Measurements from ENCODE around the gene FRMD1. TPM values are rescaled to one million over a fixed set of nuclear protein-coding genes. Genes with fewer than 3 reads are reported as not detected.

The FRMD1 gene
- total RNA-seq, 1 experiment from 2014 or later = not detected

DNA sequence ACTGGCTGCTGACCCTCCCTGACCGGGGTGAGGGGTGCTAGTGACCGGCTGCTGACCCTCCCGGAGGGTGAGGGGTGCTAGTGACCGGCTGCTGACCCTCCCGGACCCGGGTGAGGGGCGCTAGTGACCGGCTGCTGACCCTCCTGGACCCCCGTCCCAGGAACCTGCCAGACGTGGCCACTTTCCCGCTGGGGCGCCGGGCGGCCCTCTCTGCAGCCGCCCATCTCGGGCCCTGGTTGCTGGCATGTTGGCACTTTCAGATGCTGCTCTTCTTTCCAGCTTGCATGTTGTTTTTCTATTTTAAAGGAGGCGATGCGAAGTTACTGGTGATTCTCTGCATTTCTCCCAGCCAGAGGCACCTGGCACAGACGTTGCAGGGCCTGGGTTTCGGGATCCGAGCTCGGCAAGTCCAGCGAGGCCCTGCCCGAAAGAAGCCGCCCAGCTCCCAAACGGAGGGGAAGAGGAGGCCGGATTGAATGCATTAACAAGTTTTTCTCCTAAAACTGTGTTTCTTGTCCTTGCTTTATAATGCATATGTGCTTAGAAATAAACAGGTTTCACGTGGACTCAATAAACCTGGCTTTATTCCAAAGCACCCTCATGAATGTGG is 34.4 kb downstream of the FRMD1 start:
- no peaks in the 10 kb centered on the region for H3K36me3 ChIP-seq (ENCODE audit: insufficient read depth, low read length)
- H3K27ac ChIP-seq (ENCODE audit: low read length) = no peak overlapping the region
- H3K4me2 ChIP-seq (ENCODE audit: low read depth, low read length, poor library complexity, severe bottlenecking) = no peak overlapping the region
- H3K9me2 ChIP-seq (replicated peaks; ENCODE audit: insufficient read depth, low read length) = no peaks in the 10 kb centered on the region
- no peaks in the 10 kb centered on the region for H3K27me3 ChIP-seq (ENCODE audit: low read length)
- no peak overlapping the region for H2AFZ ChIP-seq (ENCODE audit: low read length)
- no peaks in the 10 kb centered on the region for H3K79me2 ChIP-seq (ENCODE audit: low read length)
- H3K9ac ChIP-seq (ENCODE audit: low read length) = no peak overlapping the region
- no peak for DNase-seq
- H3K4me1 ChIP-seq (ENCODE audit: low read length) = no peaks in the 10 kb centered on the region
- no peaks in the 10 kb centered on the region for H3K9me3 ChIP-seq (ENCODE audit: low read length)
- no peaks in the 10 kb centered on the region for H4K20me1 ChIP-seq (ENCODE audit: insufficient read depth, low read depth, low read length)
- no peak overlapping the region for H3K4me3 ChIP-seq (ENCODE audit: low read length)

DNA sequence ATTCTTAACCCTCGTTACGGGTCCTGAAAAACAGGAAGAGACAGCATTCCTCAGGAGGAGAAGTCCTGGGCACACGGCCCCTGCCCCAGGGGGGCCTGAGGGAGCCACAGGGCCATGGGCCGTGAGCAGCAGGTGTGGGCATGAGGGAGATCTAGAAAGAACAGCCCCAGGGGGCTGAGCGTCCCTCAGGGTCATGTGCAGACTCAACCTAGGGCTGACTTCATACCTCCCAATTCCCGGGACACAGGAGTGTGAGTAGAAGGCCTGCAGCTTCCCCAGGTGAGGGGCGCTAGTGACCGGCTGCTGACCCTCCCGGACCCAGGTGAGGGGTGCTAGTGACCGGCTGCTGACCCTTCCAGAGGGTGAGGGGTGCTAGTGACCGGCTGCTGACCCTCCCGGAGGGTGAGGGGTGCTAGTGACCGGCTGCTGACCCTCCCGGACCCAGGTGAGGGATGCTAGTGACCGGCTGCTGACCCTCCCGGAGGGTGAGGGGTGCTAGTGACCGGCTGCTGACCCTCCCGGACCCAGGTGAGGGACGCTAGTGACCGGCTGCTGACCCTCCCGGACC is 35.1 kb downstream of the FRMD1 start:
- no peaks in the 10 kb centered on the region for H3K4me1 ChIP-seq (ENCODE audit: low read length)
- no peak overlapping the region for H2AFZ ChIP-seq (ENCODE audit: low read length)
- no peaks in the 10 kb centered on the region for H3K36me3 ChIP-seq (ENCODE audit: insufficient read depth, low read length)
- 0 out of 2 replicates have a peak, but pooled peaks cover 3% of the 10 kb centered on the region for H3K9me3 ChIP-seq (ENCODE audit: low read length)
- 0 out of 2 replicates have a peak, but pooled peaks cover 3% of the 10 kb centered on the region for H3K27me3 ChIP-seq (ENCODE audit: low read length)
- H3K9ac ChIP-seq (ENCODE audit: low read length) = no peak overlapping the region
- no peak overlapping the region for H3K4me3 ChIP-seq (ENCODE audit: low read length)
- no peaks in the 10 kb centered on the region for H3K9me2 ChIP-seq (replicated peaks; ENCODE audit: insufficient read depth, low read length)
- no peak overlapping the region for H3K4me2 ChIP-seq (ENCODE audit: low read depth, low read length, poor library complexity, severe bottlenecking)
- H3K79me2 ChIP-seq (ENCODE audit: low read length) = no peaks in the 10 kb centered on the region
- no peaks in the 10 kb centered on the region for H4K20me1 ChIP-seq (ENCODE audit: insufficient read depth, low read depth, low read length)
- DNase-seq = no peak
- no peak overlapping the region for H3K27ac ChIP-seq (ENCODE audit: low read length)

DNA sequence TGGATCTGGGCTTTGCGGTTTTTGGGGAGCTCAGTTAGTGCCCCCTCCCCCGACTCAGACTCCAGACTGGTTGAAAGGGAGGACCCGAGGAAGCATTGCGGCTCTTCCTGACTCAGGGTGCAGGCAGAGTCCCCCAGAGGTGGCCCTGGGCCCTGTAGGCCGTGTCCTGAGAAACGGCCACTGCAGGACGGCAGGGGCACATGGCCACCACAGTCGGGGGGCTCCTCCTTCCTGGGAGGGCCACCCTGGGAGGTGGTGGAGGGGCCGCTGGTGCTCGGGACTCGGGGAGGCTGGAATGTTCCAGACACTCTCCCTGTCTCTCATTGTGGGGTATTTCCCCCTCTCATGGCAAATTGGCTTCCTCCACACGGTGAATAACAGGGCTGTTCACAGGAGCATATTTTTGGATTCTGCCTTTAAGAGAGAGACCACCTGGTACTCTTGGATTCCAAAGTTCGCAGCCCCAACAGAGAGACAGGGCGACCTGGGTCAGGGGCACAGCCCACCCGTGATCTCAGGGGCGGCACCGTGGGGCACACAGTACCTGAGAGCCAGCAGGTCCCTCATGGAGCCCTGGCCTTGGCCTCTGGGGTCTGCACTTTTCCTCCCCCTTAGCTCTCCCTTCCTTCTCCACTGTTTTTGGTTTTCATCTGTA is 35.7 kb downstream of the FRMD1 start:
- no peak overlapping the region for H3K4me2 ChIP-seq (ENCODE audit: low read depth, low read length, poor library complexity, severe bottlenecking)
- DNase-seq = no peak
- no peaks in the 10 kb centered on the region for H3K9me2 ChIP-seq (replicated peaks; ENCODE audit: insufficient read depth, low read length)
- H3K36me3 ChIP-seq (ENCODE audit: insufficient read depth, low read length) = no peaks in the 10 kb centered on the region
- H3K27me3 ChIP-seq (ENCODE audit: low read length) = 0 out of 2 replicates have a peak, but pooled peaks cover 3% of the 10 kb centered on the region
- no peak overlapping the region for H3K9ac ChIP-seq (ENCODE audit: low read length)
- H3K9me3 ChIP-seq (ENCODE audit: low read length) = 0 out of 2 replicates have a peak, but pooled peaks cover 3% of the 10 kb centered on the region
- H2AFZ ChIP-seq (ENCODE audit: low read length) = no peak overlapping the region
- no peaks in the 10 kb centered on the region for H3K79me2 ChIP-seq (ENCODE audit: low read length)
- H4K20me1 ChIP-seq (ENCODE audit: insufficient read depth, low read depth, low read length) = no peaks in the 10 kb centered on the region
- no peaks in the 10 kb centered on the region for H3K4me1 ChIP-seq (ENCODE audit: low read length)
- no peak overlapping the region for H3K27ac ChIP-seq (ENCODE audit: low read length)
- no peak overlapping the region for H3K4me3 ChIP-seq (ENCODE audit: low read length)

DNA sequence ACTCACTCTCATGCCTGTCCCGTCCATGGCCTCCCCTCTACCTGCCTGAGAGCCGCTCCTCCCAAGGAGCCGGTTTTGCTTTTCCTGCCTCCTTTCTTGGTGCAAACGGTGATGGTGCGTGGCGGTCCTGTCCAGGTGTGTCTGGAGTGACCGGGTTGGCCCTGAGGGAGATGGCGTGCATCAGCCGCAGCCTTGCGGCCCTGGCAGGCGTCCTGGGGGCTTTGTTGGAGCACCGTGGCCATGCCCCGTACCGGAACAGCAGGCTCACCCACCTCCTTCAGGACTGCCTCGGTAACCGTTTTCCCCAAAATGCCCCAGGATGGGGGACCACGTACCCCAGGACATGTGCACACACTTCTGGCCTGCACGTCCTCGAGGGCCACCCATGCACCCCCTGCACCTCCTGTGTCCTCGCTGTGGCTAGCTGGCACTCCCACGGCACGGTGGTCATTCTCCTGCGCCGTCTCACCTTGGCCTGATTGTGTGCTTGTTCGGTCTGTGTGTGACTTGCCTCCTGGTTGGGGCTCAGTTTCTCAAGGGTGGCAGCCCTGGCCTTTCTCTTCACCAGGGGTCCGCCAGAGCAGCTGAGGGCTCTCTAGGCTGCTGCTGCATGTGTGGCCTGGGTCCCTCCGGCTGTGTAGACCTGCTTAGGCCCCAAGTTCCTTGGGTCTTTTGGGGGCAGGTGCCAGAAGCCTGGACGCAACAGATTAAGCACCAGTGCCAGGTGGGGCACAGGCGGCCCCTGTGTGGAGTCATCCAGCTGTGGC is 36.4 kb downstream of the FRMD1 start:
- 0 out of 2 replicates have a peak, but pooled peaks cover 3% of the 10 kb centered on the region for H3K9me3 ChIP-seq (ENCODE audit: low read length)
- no peak overlapping the region for H3K27ac ChIP-seq (ENCODE audit: low read length)
- no peaks in the 10 kb centered on the region for H3K4me1 ChIP-seq (ENCODE audit: low read length)
- H3K9me2 ChIP-seq (replicated peaks; ENCODE audit: insufficient read depth, low read length) = no peaks in the 10 kb centered on the region
- DNase-seq = no peak
- H3K9ac ChIP-seq (ENCODE audit: low read length) = no peak overlapping the region
- H3K36me3 ChIP-seq (ENCODE audit: insufficient read depth, low read length) = no peaks in the 10 kb centered on the region
- H3K79me2 ChIP-seq (ENCODE audit: low read length) = no peaks in the 10 kb centered on the region
- H4K20me1 ChIP-seq (ENCODE audit: insufficient read depth, low read depth, low read length) = no peaks in the 10 kb centered on the region
- H2AFZ ChIP-seq (ENCODE audit: low read length) = no peak overlapping the region
- 0 out of 2 replicates have a peak, but pooled peaks cover 3% of the 10 kb centered on the region for H3K27me3 ChIP-seq (ENCODE audit: low read length)
- H3K4me3 ChIP-seq (ENCODE audit: low read length) = no peak overlapping the region
- H3K4me2 ChIP-seq (ENCODE audit: low read depth, low read length, poor library complexity, severe bottlenecking) = no peak overlapping the region

DNA sequence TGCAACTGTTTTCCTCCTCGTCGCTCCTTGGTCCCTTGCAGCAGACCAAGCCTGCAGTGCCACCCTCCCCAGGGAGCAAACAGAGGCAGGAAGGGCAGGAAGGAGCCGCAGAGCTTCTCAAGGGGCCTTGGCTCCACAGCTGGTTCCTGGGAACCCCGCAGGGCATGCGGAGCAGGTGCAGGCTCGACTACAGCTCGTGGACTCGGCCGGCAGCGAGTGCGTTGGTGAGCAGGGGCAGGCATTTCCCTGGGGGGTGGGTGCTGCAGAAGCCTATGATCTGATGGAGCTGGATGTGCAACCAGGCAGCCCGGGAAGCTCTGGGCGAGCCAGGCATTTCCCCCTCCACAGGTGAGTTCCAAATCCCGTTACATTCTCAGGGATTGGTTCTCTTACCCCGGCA is 37.1 kb downstream of the FRMD1 start:
- Histone ChIP-seq H3K4me2 (ENCODE audit: low read depth, low read length, poor library complexity, severe bottlenecking) (no peak overlapping the region), H3K4me3 (ENCODE audit: low read length) (no peak overlapping the region), H3K79me2 (ENCODE audit: low read length) (no peaks in the 10 kb centered on the region), H3K9ac (ENCODE audit: low read length) (no peak overlapping the region), H3K36me3 (ENCODE audit: insufficient read depth, low read length) (no peaks in the 10 kb centered on the region), H3K27me3 (ENCODE audit: low read length) (0 out of 2 replicates have a peak, but pooled peaks cover 3% of the 10 kb centered on the region), H3K4me1 (ENCODE audit: low read length) (no peaks in the 10 kb centered on the region), H2AFZ (ENCODE audit: low read length) (no peak overlapping the region), H4K20me1 (ENCODE audit: insufficient read depth, low read depth, low read length) (no peaks in the 10 kb centered on the region), H3K9me2 (replicated peaks; ENCODE audit: insufficient read depth, low read length) (no peaks in the 10 kb centered on the region), H3K27ac (ENCODE audit: low read length) (no peak overlapping the region), H3K9me3 (ENCODE audit: low read length) (0 out of 2 replicates have a peak, but pooled peaks cover 3% of the 10 kb centered on the region)
- no peak for DNase-seq

DNA sequence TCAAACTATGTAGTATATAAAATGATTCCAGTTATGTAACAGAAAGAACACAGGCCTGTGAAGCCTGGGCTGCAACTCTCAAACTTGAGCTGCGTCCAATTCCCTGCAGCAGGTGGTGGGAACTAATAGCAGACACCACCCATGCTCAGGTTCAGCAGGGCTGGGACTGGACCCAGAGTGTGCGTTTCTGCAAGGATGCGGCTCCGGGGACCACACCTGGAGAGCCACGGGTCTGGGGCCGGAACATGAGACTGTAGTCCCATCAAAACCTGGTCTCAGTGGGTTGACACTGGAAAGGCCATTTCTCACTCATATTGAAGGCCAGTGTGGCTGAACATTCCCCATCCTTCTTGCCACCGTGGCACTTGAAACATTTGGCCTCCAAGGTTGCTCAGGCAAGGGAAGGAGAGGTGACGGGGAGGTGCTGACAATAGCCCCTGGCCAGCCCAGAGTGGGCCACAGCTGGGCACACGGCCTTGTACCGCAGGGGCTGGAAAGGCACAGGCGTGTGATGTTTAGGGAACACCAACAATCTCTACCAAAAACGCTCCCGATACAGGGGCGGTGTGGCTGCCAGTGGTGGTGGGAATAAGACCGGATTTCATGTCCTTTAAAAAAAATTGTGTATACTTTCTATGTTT is 38.0 kb downstream of the FRMD1 start:
- no peak overlapping the region for H3K4me2 ChIP-seq (ENCODE audit: low read depth, low read length, poor library complexity, severe bottlenecking)
- H3K4me1 ChIP-seq (ENCODE audit: low read length) = no peaks in the 10 kb centered on the region
- H3K9me2 ChIP-seq (replicated peaks; ENCODE audit: insufficient read depth, low read length) = no peaks in the 10 kb centered on the region
- no peak for DNase-seq
- no peak overlapping the region for H3K4me3 ChIP-seq (ENCODE audit: low read length)
- H3K36me3 ChIP-seq (ENCODE audit: insufficient read depth, low read length) = no peaks in the 10 kb centered on the region
- H4K20me1 ChIP-seq (ENCODE audit: insufficient read depth, low read depth, low read length) = no peaks in the 10 kb centered on the region
- H3K27ac ChIP-seq (ENCODE audit: low read length) = no peak overlapping the region
- 0 out of 2 replicates have a peak, but pooled peaks cover 3% of the 10 kb centered on the region for H3K27me3 ChIP-seq (ENCODE audit: low read length)
- no peak overlapping the region for H3K9ac ChIP-seq (ENCODE audit: low read length)
- 0 out of 2 replicates have a peak, but pooled peaks cover 3% of the 10 kb centered on the region for H3K9me3 ChIP-seq (ENCODE audit: low read length)
- no peaks in the 10 kb centered on the region for H3K79me2 ChIP-seq (ENCODE audit: low read length)
- no peak overlapping the region for H2AFZ ChIP-seq (ENCODE audit: low read length)

DNA sequence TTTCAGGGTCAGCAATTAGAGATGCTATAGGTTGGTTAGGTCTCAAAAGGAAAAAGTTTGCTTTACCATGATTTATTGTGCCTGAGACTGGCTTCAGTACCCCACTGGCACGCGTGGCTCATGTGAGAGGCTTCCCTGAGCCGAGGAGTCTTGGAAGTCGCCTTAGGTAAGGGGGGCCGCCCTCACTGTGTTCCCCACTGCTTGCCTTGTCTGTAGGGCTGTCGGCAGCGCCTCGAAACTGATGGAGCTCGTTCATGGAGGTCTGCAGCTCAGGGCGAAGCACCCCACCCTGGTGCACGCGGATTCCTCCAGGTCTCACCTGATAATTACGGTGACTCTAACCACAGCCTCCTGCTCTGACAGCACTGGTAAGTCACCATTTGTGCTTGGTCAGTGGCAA is 39.2 kb downstream of the FRMD1 start:
- H3K27me3 ChIP-seq (ENCODE audit: low read length) = 0 out of 2 replicates have a peak, but pooled peaks cover 3% of the 10 kb centered on the region
- no peak overlapping the region for H3K9ac ChIP-seq (ENCODE audit: low read length)
- no peaks in the 10 kb centered on the region for H3K9me2 ChIP-seq (replicated peaks; ENCODE audit: insufficient read depth, low read length)
- H4K20me1 ChIP-seq (ENCODE audit: insufficient read depth, low read depth, low read length) = no peaks in the 10 kb centered on the region
- H3K4me2 ChIP-seq (ENCODE audit: low read depth, low read length, poor library complexity, severe bottlenecking) = no peak overlapping the region
- H2AFZ ChIP-seq (ENCODE audit: low read length) = no peak overlapping the region
- H3K9me3 ChIP-seq (ENCODE audit: low read length) = 0 out of 2 replicates have a peak, but pooled peaks cover 3% of the 10 kb centered on the region
- no peaks in the 10 kb centered on the region for H3K4me1 ChIP-seq (ENCODE audit: low read length)
- DNase-seq = no peak
- H3K27ac ChIP-seq (ENCODE audit: low read length) = no peak overlapping the region
- H3K79me2 ChIP-seq (ENCODE audit: low read length) = no peaks in the 10 kb centered on the region
- H3K36me3 ChIP-seq (ENCODE audit: insufficient read depth, low read length) = no peaks in the 10 kb centered on the region
- H3K4me3 ChIP-seq (ENCODE audit: low read length) = no peak overlapping the region

All from Karpas-422 (cell line).